Measurements from ENCODE around the gene YTHDF1.

GRCh38 chr20:63220696-63221399 is 4.9 kb upstream of the YTHDF1 start:
- TF ChIP-seq CTCF (IDR thresholded peaks at IDR 0.05) (no peak), POLR2A (IDR thresholded peaks at IDR 0.05) (no peak)
